AG04449 (cell line): ENCODE results near the gene POLE3.

Experiments used
- CTCF ChIA-PET: fragments of 350-600 bp; formaldehyde crosslinking; extraction: SDS; loops from one replicate; lab custom pipeline; 2021; ENCODE audit warnings: antibody characterized with exemption; lab: Yijun Ruan, JAX
- POLR2A ChIA-PET: fragments of 400-600, 350-600 bp; formaldehyde crosslinking; extraction: SDS; loops from one replicate; lab custom pipeline; 2020; ENCODE audit warnings: antibody characterized with exemption, inconsistent platforms; lab: Yijun Ruan, JAX
- DNase-seq: peaks from one replicate; pipeline ENCODE4 v3.0.0-alpha.2; 2010; ENCODE audit warnings: low read depth, low spot score
- H3K4me3 ChIP-seq: 2 replicates; pipeline ENCODE4 v1.5.1; 2011; ENCODE audit warnings: low read depth, mild to moderate bottlenecking, control low read depth, low read length
- CTCF ChIP-seq: IDR thresholded peaks from one replicate; pipeline ENCODE4 v1.5.1; 2011; ENCODE audit warnings: mild to moderate bottlenecking, moderate library complexity, low read length, control low read depth, inconsistent platforms; ENCODE audit not compliant: insufficient read depth; ENCODE audit errors: missing control alignments

The POLE3 gene

GRCh38 chr9:113361304-113362018, 49.0 kb downstream of the POLE3 start:
- ChIA-PET CTCF (no interaction called here), POLR2A (interaction anchor here (0.6 kb wide), 1 partner anchor 248 kb away, joined by 5 read pairs; no protein-coding TSS in a partner anchor)
- no peak overlapping the region for H3K4me3 ChIP-seq
- TF ChIP-seq CTCF = no peak
- no peak for DNase-seq

GRCh38 chr9:113360242-113360842, 50.1 kb downstream of the POLE3 start:
- CTCF ChIA-PET = no interaction called here
- POLR2A ChIA-PET = no interaction called here

GRCh38 chr9:113359385-113359784, 51.1 kb downstream of the POLE3 start:
- ChIA-PET CTCF (interaction anchor here (1.2 to 1.3 kb wide), 2 partner anchors 9 to 13 kb away, joined by 3 to 5 read pairs; partner anchors contain the start of gene BSPRY), POLR2A (no interaction called here)
- H3K4me3 ChIP-seq = no peak overlapping the region
- DNase-seq = no peak
- TF ChIP-seq CTCF = no peak

More at GRCh38 chr9:113360242-113360842, 50.1 kb downstream of the POLE3 start:
- no peak overlapping the region for H3K4me3 ChIP-seq
- no peak for TF ChIP-seq CTCF
- no peak for DNase-seq
